HFFc6 (cell line): ENCODE measurements around the gene MIEN1. TPM values are rescaled to one million over a fixed set of nuclear protein-coding genes. Genes with fewer than 3 reads are reported as not detected.
"Not testable (repeated sequence)": the region's sequence is repeated elsewhere in the genome, so short reads cannot be mapped to it uniquely, and the experiment has no call there.

Experiments used
- DNase-seq: peaks from one replicate; pipeline ENCODE4 v3.0.0-alpha.2; 2018
- H3K27ac Mint-ChIP-seq: 2 replicates; pipeline ENCODE4 v1.8.0; 2020; ENCODE audit warnings: mild to moderate bottlenecking, mixed read lengths
- H3K27me3 Mint-ChIP-seq: 2 replicates; pipeline ENCODE4 v1.8.0; 2021; ENCODE audit warnings: mild to moderate bottlenecking, moderate library complexity, mixed read lengths; ENCODE audit not compliant: insufficient read depth
- H3K36me3 Mint-ChIP-seq: 2 replicates; pipeline ENCODE4 v1.8.0; 2021; ENCODE audit warnings: low read depth, mixed read lengths
- H3K4me1 Mint-ChIP-seq: 2 replicates; pipeline ENCODE4 v1.8.0; 2020; ENCODE audit warnings: low read depth, mixed read lengths
- H3K4me3 Mint-ChIP-seq: 2 replicates; pipeline ENCODE4 v1.8.0; 2020; ENCODE audit warnings: mild to moderate bottlenecking, moderate library complexity, mixed read lengths
- H3K9me3 Mint-ChIP-seq: 2 replicates; pipeline ENCODE4 v1.8.0; 2020; ENCODE audit warnings: mild to moderate bottlenecking, mixed read lengths
- CTCF ChIP-seq: fragments of 200-600 bp; sonication (generic); IDR thresholded peaks from 2 replicates; pipeline ENCODE4 v1.5.0; 2021; ENCODE audit warnings: antibody characterized with exemption, mild to moderate bottlenecking
- total RNA-seq, 6 experiments: library from RNA; stranded (reverse); fragmentation: NEBNext Ultra II Directional; extraction: Animal tissue kit (Norgen Biotek cat#: 25700); gene quantifications; 2 replicates in 1 of 6; 3 replicates in 5 of 6; pipeline ENCODE4 v1.2.3, GENCODE V29; 2021

Gene MIEN1
- total RNA-seq, 6 experiments from 2014 or later = 56.9 to 70.3 (median 66.0) TPM

- no peak for DNase-seq
- Mint-ChIP-seq H3K4me3 (no peak overlapping the region), H3K9me3 (no peaks in the 10 kb centered on the region), H3K27me3 (peaks cover 2% of the 10 kb centered on the region), H3K36me3 (no peaks in the 10 kb centered on the region), H3K4me1 (peaks cover 43% of the 10 kb centered on the region), H3K27ac (no peak overlapping the region)
- no peak for TF ChIP-seq CTCF
Observed at GRCh38 chr17:39702901-39703893, 27.1 kb downstream of the MIEN1 start.

- Mint-ChIP-seq H3K27me3 (peaks cover 2% of the 10 kb centered on the region), H3K9me3 (no peaks in the 10 kb centered on the region), H3K4me3 (peak overlapping the region; percentile 94), H3K36me3 (no peaks in the 10 kb centered on the region), H3K27ac (no peak overlapping the region), H3K4me1 (peaks cover 43% of the 10 kb centered on the region)
- no peak for TF ChIP-seq CTCF
- no peak for DNase-seq
Observed at GRCh38 chr17:39701784-39702422, 28.4 kb downstream of the MIEN1 start.

GRCh38 chr17:39701012-39701783, 29.1 kb downstream of the MIEN1 start:
- Mint-ChIP-seq H3K9me3 (no peaks in the 10 kb centered on the region), H3K27me3 (peaks cover 3% of the 10 kb centered on the region), H3K4me3 (peak overlapping the region; percentile 94), H3K27ac (peak overlapping the region; percentile 54), H3K36me3 (no peaks in the 10 kb centered on the region), H3K4me1 (peaks cover 43% of the 10 kb centered on the region)
- DNase-seq = no peak
- no peak for TF ChIP-seq CTCF

GRCh38 chr17:39700148-39700987, 30.0 kb downstream of the MIEN1 start:
- Mint-ChIP-seq H3K27ac (peak overlapping the region; percentile 54; the same call in 1 of the 2 replicates), H3K27me3 (peaks cover 3% of the 10 kb centered on the region), H3K36me3 (no peaks in the 10 kb centered on the region), H3K4me3 (peak overlapping the region; percentile 94), H3K4me1 (peaks cover 43% of the 10 kb centered on the region), H3K9me3 (no peaks in the 10 kb centered on the region)
- no peak for DNase-seq
- no peak; the same call in 1 of the 2 replicates for TF ChIP-seq CTCF

GRCh38 chr17:39699818-39700147, 30.5 kb downstream of the MIEN1 start, which contains the start of gene ERBB2:
TSS of gene ERBB2 (plus strand) at chr17:39700064. CDS start at chr17:39700239, 175 bp downstream.
- peaks cover 42% of the 10 kb centered on the region for H3K4me1 Mint-ChIP-seq
- H3K36me3 Mint-ChIP-seq = no peaks in the 10 kb centered on the region
- no peaks in the 10 kb centered on the region for H3K9me3 Mint-ChIP-seq
- H3K27ac Mint-ChIP-seq = peak within 1 kb of the TSS; percentile 85
- peaks cover 3% of the 10 kb centered on the region for H3K27me3 Mint-ChIP-seq
- DNase-seq = peak; percentile 70
- peak within 1 kb of the TSS; percentile 94 for H3K4me3 Mint-ChIP-seq
- TF ChIP-seq CTCF = no peak

DNA sequence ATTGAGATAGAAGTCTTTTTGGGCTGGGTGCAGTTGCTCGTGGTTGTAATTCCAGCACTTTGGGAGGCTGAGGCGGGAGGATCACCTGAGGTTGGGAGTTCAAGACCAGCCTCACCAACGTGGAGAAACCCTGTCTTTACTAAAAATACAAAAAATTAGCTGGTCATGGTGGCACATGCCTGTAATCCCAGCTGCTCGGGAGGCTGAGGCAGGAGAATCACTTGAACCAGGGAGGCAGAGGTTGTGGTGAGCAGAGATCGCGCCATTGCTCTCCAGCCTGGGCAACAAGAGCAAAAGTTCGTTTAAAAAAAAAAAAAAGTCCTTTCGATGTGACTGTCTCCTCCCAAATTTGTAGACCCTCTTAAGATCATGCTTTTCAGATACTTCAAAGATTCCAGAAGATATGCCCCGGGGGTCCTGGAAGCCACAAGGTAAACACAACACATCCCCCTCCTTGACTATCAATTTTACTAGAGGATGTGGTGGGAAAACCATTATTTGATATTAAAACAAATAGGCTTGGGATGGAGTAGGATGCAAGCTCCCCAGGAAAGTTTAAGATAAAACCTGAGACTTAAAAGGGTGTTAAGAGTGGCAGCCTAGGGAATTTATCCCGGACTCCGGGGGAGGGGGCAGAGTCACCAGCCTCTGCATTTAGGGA, 31.0 kb downstream of the MIEN1 start:
- not testable (repeated sequence) for H3K36me3 Mint-ChIP-seq, H3K9me3 Mint-ChIP-seq, DNase-seq, H3K27me3 Mint-ChIP-seq
- peak overlapping the region; percentile 85 for H3K27ac Mint-ChIP-seq
- peak overlapping the region; percentile 94 for H3K4me3 Mint-ChIP-seq
- H3K4me1 Mint-ChIP-seq = peaks cover 38% of the 10 kb centered on the region
